ENCODE measurements around the gene VWA5B1.

The VWA5B1 gene

DNA sequence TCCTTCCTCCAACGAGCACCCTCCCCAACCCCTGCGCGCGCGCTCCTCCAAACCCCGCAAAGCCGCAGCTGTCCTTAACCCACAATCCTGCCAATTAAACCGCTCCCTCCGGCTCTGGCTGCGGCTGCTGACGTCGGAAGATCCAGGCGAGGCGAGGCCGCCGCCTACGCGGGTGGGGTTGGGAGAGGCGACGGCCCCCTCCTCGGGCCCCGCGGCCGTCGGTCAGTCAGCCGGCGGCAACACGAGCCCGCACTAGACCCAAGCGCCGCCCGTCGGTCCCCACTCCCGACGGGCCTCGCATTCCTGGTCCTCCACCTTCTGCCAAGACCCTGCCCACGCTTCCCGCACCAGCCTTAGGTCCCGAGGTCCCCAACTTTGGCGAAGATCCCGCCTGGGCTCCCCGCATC is 75.4 kb downstream of the VWA5B1 start:
- DNase-seq (ENCODE audit: low read depth, low spot score) = no peak

GRCh38 chr1:20366463-20367115 is 75.9 kb downstream of the VWA5B1 start:
- DNase-seq (ENCODE audit: low read depth, low spot score) = no peak

- DNase-seq (ENCODE audit: low read depth, low spot score) = peak; percentile 68
Observed at GRCh38 chr1:20367116-20367585, 76.5 kb downstream of the VWA5B1 start.

DNA sequence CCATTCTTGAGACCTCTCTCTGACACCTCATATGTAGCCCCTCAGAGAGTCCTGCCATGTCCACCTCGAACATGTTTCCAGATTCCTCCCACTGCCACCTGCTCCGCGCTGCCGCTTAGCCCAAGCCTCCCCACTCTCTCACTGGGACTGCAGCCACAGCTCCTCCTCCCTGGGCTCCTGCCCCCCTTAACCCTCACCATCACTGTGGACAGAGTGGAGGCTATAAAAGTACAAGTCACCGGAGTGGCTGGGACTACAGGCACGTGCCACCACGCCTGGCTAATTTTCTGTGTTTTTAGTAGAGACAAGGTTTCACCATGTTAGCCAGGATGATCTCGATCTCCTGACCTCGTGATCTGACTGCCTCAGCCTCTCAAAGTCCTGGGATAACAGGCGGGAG is 77.0 kb downstream of the VWA5B1 start:
- no peak for DNase-seq (ENCODE audit: low read depth, low spot score)

DNA sequence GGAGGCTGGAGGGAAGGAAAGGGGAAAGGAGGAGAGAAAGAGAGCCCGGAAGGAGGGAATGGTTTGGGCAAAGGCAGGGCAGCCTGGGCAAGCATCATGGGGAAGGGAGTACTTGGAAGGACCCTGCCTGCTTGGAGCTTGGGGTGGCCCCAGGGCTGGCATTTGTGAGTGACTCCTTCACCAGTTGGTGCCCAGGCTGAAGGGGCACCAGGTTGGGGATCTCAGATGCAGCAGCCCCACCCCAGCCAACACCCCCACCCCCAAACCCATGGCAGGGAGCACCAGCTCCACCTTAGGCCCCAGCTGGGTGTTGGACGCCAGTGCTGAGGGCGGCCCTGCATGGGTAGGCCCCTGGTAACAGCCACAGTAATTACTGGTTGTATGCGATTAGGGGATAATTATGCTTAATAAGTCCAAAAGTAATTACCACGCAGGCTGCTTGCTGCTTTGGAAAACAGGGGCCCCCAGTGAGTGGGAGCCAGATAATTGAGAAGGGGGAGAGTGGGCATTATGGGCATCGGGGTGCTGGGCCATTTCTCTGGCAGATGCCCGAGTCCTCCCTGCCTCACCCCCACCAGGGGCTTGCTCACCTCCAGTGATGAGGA is 78.3 kb downstream of the VWA5B1 start:
- DNase-seq (ENCODE audit: low read depth, low spot score) = no peak

DNA sequence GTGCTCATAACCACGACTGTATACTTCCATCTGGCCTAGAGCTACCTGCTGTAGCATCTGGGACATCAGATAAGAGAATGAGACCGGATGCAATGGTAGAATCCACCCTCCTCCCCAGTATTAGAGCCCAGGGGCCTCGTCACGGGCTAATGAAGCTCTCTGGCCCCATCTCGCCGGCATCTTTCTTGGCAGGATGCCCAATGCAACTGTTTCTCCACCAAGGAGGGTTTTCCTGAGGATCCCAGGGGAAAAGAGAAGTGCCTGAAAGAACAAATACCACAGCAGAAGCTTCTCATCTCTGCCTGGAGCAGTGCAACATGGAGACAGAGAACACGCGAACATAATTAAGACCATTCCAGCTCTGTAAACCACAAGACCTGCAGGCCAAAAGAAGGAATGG is 80.0 kb downstream of the VWA5B1 start:
- no peak for DNase-seq (ENCODE audit: low read depth, low spot score)

- DNase-seq (ENCODE audit: low read depth, low spot score) = no peak
Observed at GRCh38 chr1:20371411-20371810, 80.7 kb downstream of the VWA5B1 start.

DNA sequence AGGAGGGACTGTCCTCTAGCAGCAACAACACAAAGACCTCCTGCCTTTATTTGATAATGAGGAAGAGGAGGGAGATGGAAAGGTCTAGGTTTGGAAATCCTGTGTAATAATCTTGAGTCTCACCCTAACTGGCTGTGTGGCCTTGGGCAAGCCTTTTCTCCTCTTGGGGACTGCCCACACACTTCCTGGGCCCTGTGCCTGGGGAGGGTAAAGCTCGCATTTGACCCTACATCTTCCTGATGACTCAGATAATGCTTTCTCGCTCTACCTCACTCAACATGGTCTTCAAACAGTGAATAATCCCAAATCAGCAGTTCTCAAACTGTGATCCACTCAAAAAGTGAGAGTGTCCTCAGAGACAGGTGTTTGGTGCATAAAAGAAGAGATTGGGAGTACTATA is 81.2 kb downstream of the VWA5B1 start:
- no peak for DNase-seq (ENCODE audit: low read depth, low spot score)

- DNase-seq (ENCODE audit: low read depth, low spot score) = no peak
Observed at GRCh38 chr1:20372676-20373075, 82.0 kb downstream of the VWA5B1 start.

- no peak for DNase-seq (ENCODE audit: low read depth, low spot score)
Observed at GRCh38 chr1:20373286-20373685, 82.6 kb downstream of the VWA5B1 start.

DNA sequence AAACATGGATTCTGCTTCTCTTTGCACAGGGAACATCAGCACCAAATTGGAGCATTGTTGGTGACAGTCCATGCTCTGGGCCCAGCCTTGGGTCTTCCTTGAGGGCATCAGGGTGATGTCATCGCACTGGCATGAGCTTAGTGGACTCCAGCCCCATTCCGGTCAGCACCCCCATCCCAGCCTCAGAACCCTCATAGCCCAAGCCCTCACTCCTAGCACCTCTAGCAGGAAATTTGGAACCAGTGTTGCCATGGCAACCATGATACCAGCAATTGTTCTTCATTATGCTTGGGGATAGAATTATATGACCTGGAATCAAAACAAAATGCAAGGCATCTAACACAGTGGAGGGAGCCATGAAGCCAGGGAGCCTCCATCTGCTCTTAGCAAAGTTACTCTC is 83.1 kb downstream of the VWA5B1 start:
- no peak for DNase-seq (ENCODE audit: low read depth, low spot score)

- DNase-seq (ENCODE audit: low read depth, low spot score) = no peak
Observed at GRCh38 chr1:20375563-20375962, 84.9 kb downstream of the VWA5B1 start.

DNA sequence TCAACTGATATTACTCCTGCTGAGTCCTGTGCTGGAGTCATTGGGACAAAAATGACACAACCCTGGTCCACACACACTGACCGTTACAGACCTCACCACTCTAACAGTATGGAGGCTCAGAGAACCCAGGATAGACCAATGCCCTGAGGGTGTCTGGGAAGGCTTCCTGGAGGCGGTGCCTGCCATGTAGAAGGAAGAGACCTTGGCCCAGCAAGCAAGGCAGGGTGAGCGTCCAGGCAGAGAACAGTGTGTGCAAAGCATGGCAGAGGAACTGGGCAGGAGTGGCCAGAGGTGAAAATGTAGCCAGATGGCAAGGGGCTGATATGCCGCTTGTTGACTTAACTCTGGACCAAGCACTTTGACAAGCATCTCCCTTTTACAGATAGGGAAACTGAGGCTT is 85.5 kb downstream of the VWA5B1 start:
- DNase-seq (ENCODE audit: low read depth, low spot score) = no peak

- DNase-seq (ENCODE audit: low read depth, low spot score) = no peak
Observed at GRCh38 chr1:20376880-20377494, 86.3 kb downstream of the VWA5B1 start.

- no peak for DNase-seq (ENCODE audit: low read depth, low spot score)
Observed at GRCh38 chr1:20377516-20378270, 87.0 kb downstream of the VWA5B1 start.

DNA sequence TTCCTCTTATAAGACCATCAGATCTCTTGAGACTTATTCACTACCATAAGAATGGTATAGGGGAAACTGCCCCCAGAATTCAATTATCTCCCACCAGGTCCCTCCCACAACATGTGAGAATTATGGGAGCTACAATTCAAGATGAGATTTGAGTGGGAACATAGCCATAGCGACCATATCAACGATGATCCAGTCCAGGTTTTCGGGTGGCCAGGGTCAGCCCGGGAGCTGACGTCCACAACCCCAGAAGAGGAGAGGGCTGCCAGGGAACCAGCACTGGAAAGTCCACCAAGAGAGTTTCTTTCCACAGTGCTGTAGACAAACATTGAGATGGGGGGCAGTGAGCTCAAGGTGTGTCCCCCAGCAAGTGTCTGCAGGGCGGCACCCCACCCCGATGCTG is 88.4 kb downstream of the VWA5B1 start:
- DNase-seq (ENCODE audit: low read depth, low spot score) = no peak

- DNase-seq (ENCODE audit: low read depth, low spot score) = no peak
Observed at GRCh38 chr1:20380175-20380574, 89.5 kb downstream of the VWA5B1 start.

DNA sequence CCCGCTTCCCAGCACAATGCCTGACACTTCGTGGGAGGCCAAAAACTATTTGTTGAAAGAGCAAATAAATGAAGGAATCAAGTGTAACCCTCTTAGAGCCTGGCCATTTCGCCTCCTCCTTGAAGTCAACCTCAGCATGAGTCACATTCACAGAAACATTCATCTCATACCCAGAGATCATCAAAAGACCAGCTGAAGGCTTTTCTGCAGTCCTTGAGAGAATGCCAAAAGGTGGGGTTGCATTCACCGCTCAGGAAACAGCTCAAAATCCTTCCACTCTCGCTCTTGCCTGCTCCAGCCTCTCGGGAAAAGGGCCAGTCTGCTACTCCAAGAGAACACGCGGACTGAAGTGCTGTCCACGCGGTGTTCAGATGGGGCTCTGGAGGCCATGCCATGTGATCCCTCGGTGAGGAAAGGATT is 90.0 kb downstream of the VWA5B1 start:
- DNase-seq (ENCODE audit: low read depth, low spot score) = no peak

GRCh38 chr1:20381045-20381641 is 90.5 kb downstream of the VWA5B1 start:
- no peak for DNase-seq (ENCODE audit: low read depth, low spot score)

- no peak for DNase-seq (ENCODE audit: low read depth, low spot score)
Observed at GRCh38 chr1:20381961-20382360, 91.3 kb downstream of the VWA5B1 start.

DNA sequence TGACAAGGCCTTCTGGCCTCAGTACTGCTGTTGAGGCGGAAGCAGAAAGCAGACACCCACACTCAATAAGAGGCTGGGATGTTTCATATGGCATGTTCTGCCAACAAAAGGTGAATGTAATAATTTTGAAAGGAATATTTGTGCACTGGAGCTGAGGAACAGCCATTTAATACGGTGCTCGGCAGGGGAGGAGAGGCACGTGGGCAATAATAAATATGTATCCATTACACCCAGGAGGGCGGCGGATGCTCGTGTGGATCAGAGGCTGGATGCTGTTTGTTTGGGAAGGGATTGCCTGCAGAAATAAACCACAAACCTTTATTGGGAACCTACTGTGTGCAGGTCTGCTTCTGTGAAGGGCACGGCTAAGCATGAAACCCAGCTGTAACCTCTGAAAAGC is 92.0 kb downstream of the VWA5B1 start:
- DNase-seq (ENCODE audit: low read depth, low spot score) = no peak

DNA sequence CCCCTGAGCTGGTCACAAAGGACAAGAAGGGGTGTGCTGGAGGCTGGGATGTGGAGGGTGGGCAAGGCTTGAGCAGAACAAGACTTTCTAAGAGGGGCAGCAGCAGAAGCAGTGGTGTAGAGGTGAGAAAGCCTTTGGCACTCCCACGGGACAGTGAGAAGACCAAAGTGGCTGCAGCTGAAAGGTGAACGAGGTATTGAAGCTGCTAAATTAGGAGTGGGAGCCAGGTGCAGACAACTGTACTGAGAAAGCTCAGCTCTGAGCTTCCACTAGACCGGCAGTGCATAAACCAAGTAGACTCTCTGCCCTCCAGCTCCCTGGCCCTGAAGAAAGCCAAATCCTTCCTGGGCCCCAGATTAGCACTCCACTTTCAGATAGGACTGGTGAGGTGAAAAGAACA is 93.0 kb downstream of the VWA5B1 start:
- no peak for DNase-seq (ENCODE audit: low read depth, low spot score)
